ENCODE data around the gene KLHL22. TPM values are rescaled to one million over a fixed set of nuclear protein-coding genes. Genes with fewer than 3 reads are reported as not detected.
A peak's percentile ranks its signal among the peaks of the same experiment; 100 is the strongest.

The KLHL22 gene
- total RNA-seq, 4 donors from 2014 or later, result 12.3 to 29.7 (median 18.3) TPM

DNA sequence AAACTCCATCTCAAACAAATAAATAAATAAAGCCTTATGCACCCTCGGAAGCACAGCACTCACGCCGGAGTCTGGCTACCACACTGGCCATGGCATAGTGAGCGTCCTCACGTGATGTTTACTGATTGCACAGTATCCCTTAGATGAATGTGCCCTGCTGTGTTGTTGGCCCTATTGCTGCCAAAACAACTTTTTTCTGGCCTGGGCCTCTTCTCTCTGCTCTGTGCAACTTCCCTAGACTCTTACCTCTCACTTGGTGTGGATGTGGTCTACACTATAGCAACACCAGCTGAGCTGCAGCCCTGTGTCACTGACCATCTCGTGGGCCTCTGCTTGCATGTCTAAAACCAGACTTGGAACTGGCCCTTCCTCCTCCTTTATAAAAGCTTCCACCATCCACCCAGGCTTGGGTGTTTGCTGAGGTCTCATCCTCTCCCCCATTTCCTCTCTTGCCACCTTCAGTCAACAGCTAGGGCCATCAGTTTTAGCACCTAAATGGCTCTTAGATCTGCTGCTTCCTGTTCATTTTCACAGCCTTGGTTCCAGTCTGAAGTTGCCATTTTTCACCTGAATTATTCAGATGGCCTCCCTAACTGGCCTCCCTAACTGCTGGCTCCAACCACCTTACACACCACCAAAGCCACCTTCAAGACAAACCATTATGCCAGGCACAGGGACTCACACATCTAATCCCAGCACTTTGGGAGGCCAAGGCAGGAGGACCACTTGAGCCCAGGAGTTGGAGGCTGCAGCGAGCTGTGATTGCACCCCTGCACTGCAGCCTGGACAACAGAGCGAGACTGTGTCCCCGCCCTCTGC, 92.4 kb downstream of the KLHL22 start:
- H3K9me3 ChIP-seq, result no peaks in the 10 kb centered on the region
- H3K27me3 ChIP-seq, result no peaks in the 10 kb centered on the region
- WGBS, result 96% methylated on average over 8 of the region's 9 CpGs
- H3K4me3 ChIP-seq, result no peak overlapping the region
- no peak overlapping the region for H3K27ac ChIP-seq
- no peak for DNase-seq (ENCODE audit: low spot score in 2 of 2)
- TF ChIP-seq, protein P1, sequence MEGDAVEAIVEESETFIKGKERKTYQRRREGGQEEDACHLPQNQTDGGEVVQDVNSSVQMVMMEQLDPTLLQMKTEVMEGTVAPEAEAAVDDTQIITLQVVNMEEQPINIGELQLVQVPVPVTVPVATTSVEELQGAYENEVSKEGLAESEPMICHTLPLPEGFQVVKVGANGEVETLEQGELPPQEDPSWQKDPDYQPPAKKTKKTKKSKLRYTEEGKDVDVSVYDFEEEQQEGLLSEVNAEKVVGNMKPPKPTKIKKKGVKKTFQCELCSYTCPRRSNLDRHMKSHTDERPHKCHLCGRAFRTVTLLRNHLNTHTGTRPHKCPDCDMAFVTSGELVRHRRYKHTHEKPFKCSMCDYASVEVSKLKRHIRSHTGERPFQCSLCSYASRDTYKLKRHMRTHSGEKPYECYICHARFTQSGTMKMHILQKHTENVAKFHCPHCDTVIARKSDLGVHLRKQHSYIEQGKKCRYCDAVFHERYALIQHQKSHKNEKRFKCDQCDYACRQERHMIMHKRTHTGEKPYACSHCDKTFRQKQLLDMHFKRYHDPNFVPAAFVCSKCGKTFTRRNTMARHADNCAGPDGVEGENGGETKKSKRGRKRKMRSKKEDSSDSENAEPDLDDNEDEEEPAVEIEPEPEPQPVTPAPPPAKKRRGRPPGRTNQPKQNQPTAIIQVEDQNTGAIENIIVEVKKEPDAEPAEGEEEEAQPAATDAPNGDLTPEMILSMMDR (IDR thresholded peaks at IDR 0.05), result no peak
- no peak for TF ChIP-seq POLR2A (IDR thresholded peaks at IDR 0.05)
- TF ChIP-seq POLR2AphosphoS5 (IDR thresholded peaks at IDR 0.05), result no peak
- TF ChIP-seq EP300 (IDR thresholded peaks at IDR 0.05), result no peak
- H3K4me1 ChIP-seq, result no peaks in the 10 kb centered on the region
- peaks cover 43% of the 10 kb centered on the region for H3K36me3 ChIP-seq

DNA sequence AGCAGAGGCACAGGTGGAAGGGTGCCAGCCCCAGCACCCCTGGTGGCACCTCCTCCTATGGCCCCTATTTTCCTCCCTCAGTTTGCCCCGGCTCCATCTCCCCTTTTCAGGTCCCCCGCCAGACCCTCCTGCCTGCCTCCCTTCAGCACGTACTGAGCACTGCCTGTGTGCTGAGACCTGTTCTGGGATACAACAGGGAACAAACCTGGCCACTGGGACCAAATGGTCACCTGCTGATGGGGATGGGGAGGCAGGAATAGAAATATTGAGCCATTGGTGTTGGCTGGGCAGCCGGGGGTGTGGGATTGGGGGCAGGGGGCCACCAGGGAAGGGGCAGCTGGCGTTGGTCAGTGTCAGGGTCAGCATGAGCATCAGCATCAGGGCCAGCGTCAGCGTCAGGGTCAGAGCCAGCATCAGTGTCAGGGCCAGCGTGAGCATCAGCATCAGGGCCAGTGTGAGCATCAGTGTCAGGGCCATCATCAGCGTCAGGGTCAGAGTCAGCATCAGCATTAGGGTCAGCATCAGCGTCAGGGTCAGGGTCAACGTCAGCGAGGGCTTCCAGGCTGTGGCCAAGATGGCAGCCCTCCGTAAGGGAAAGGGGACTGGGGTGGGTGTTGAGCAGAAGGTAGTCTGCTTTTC, 94.1 kb downstream of the KLHL22 start:
- TF ChIP-seq POLR2AphosphoS5 (IDR thresholded peaks at IDR 0.05) (no peak), POLR2A (IDR thresholded peaks at IDR 0.05) (no peak), EP300 (IDR thresholded peaks at IDR 0.05) (no peak)
- TF ChIP-seq, protein P1 (IDR thresholded peaks at IDR 0.05), result no peak
- peak in 1 of 2 donors; percentile 68 for DNase-seq (ENCODE audit: low spot score in 2 of 2)
- Histone ChIP-seq H3K4me3 (no peak overlapping the region), H3K27ac (no peak overlapping the region), H3K9me3 (no peaks in the 10 kb centered on the region), H3K27me3 (no peaks in the 10 kb centered on the region), H3K36me3 (peaks cover 31% of the 10 kb centered on the region), H3K4me1 (peaks cover 5% of the 10 kb centered on the region)
- 92% methylated on average over 11 of the region's 13 CpGs for WGBS

DNA sequence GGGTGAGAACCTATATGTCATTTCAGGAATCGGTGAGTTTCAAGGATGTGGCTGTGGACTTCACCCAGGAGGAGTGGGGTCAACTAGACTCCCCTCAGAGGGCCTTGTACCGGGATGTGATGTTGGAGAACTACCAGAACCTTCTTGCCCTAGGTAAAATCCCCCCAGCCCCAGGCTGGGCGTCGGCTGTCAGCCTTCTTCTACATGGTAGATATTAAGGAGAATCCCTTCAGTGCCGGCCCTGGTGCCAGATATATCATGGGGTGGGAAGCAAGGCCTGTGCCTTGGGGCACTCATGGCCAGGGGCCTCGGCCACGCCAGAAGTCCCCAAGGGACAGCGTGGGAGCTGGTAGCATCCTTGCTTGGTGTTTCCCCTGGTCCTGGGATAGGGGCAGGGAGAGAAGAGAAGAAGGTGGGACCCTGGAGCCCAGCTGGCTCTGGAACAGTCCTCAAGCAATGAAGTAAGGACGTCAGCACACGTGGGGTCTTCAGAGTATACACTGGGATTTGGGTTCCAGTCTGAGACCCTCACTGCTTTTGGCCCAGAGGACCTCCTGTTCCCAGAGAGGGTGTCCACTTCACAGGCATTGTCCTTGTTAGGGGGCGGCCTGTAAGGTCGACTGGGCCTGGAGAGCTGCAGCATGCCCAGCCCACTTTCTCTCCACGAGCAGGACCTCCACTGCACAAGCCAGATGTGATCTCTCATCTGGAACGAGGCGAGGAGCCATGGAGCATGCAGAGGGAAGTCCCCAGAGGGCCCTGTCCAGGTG, 94.8 kb downstream of the KLHL22 start:
- H3K4me1 ChIP-seq, result peaks cover 11% of the 10 kb centered on the region
- no peak for TF ChIP-seq POLR2AphosphoS5 (IDR thresholded peaks at IDR 0.05)
- no peak for TF ChIP-seq POLR2A (IDR thresholded peaks at IDR 0.05)
- TF ChIP-seq, protein P1 (IDR thresholded peaks at IDR 0.05), result no peak
- H3K27me3 ChIP-seq, result no peaks in the 10 kb centered on the region
- DNase-seq (ENCODE audit: low spot score in 2 of 2), result peak in 1 of 2 donors; percentile 67
- no peaks in the 10 kb centered on the region for H3K9me3 ChIP-seq
- 94% methylated on average over 15 of the region's 15 CpGs for WGBS
- H3K36me3 ChIP-seq, result peaks cover 24% of the 10 kb centered on the region
- no peak overlapping the region for H3K4me3 ChIP-seq
- no peak overlapping the region for H3K27ac ChIP-seq

DNA sequence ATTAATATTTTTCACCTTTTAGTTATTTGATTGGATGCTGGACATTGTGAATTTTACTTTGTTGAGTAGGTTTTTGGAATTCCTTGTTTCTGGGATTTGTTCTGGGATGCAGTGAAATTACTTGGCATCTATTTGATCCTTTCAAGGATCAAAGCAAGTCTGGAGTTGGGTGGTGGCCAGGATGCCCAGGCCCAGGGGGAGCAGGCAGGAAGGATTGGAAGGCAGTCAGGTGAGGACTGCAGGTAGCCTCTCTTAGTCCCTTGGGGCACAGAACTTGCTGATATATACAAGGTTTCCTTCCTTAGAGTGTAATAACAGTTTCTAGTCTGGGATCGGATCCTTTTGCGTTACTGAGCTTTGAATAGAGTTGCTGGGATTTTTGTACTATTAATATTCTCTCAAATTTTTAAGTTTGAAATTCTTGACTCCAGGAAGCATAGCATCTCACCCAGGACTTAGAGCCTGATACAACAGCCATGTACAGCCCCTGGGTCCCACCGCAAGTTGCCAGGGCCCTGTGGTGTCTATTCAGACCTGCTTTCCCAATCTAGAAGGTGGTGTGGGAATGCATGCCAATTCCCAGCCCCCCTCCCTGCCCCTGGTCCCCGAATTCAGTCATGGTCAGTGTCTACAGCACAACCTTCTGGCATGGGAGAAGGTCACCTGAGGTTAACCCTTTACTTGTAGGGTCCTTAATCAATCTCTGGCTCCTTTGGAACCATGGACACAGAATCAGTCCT, 95.6 kb downstream of the KLHL22 start:
- H3K4me3 ChIP-seq, result no peak overlapping the region
- 91% methylated on average over 4 of the region's 4 CpGs for WGBS
- DNase-seq (ENCODE audit: low spot score in 2 of 2), result peak in 1 of 2 donors; percentile 40
- H3K4me1 ChIP-seq, result peaks cover 18% of the 10 kb centered on the region
- TF ChIP-seq, protein P1 (IDR thresholded peaks at IDR 0.05), result no peak
- no peak for TF ChIP-seq POLR2A (IDR thresholded peaks at IDR 0.05)
- TF ChIP-seq POLR2AphosphoS5 (IDR thresholded peaks at IDR 0.05), result no peak
- no peak for TF ChIP-seq EP300 (IDR thresholded peaks at IDR 0.05)
- H3K9me3 ChIP-seq, result no peaks in the 10 kb centered on the region
- no peak overlapping the region for H3K27ac ChIP-seq
- H3K27me3 ChIP-seq, result no peaks in the 10 kb centered on the region
- peaks cover 16% of the 10 kb centered on the region for H3K36me3 ChIP-seq
